Stimulated activated CD8-positive, alpha-beta memory T cell treated with anti-CD3 and anti-CD28 coated beads, Interleukin-7, amount 100 ng/mL, for 1 hour (primary cell): Measurements from ENCODE around the gene TOR1B.

Source experiments
- DNase-seq, 2 donors: peaks; one replicate each; pipeline ENCODE4 v3.0.0-alpha.2; 2020; ENCODE audit warnings: low read depth in 2 of 2

TOR1B gene

GRCh38 chr9:129814432-129815223, 11.6 kb downstream of the TOR1B start:
- no peak for DNase-seq

GRCh38 chr9:129815278-129815677, 12.3 kb downstream of the TOR1B start:
- DNase-seq: no peak

- DNase-seq: no peak
Measured at GRCh38 chr9:129816501-129817435, 13.8 kb downstream of the TOR1B start.

- no peak for DNase-seq
Measured at GRCh38 chr9:129822898-129823541, 20.0 kb downstream of the TOR1B start.

- no peak for DNase-seq
Measured at GRCh38 chr9:129823542-129823934, 20.6 kb downstream of the TOR1B start.

GRCh38 chr9:129823935-129824601, 21.1 kb downstream of the TOR1B start, which contains the start of gene TOR1A:
Gene TOR1A, minus strand, starts transcription at chr9:129824136. Its CDS starts 51 bp downstream, at chr9:129824085.
- DNase-seq: peak; percentile 81 to 86

GRCh38 chr9:129826344-129826743, 23.4 kb downstream of the TOR1B start:
- no peak for DNase-seq

- DNase-seq: no peak
Measured at GRCh38 chr9:129826759-129827158, 23.8 kb downstream of the TOR1B start.

- DNase-seq: no peak
Measured at GRCh38 chr9:129828051-129828450, 25.1 kb downstream of the TOR1B start.

GRCh38 chr9:129828969-129829368, 26.0 kb downstream of the TOR1B start:
- no peak for DNase-seq

- DNase-seq: no peak
Measured at GRCh38 chr9:129832982-129833381, 30.0 kb downstream of the TOR1B start.

- DNase-seq: no peak
Measured at GRCh38 chr9:129834489-129835127, 31.6 kb downstream of the TOR1B start.

- DNase-seq: peak; percentile 90 to 95
Measured at GRCh38 chr9:129835128-129835859, 32.3 kb downstream of the TOR1B start, which contains the start of the genes C9orf78 and USP20. Gene C9orf78, minus strand, starts transcription at chr9:129835275. Its CDS starts 54 bp downstream, at chr9:129835221. Gene USP20, plus strand, starts transcription at chr9:129835458. Its CDS starts 17,098 bp downstream, at chr9:129852556.

- no peak for DNase-seq
Measured at GRCh38 chr9:129835860-129836223, 32.9 kb downstream of the TOR1B start.

- DNase-seq: no peak
Measured at GRCh38 chr9:129836311-129837007, 33.5 kb downstream of the TOR1B start.

- DNase-seq: no peak
Measured at GRCh38 chr9:129838707-129839259, 35.8 kb downstream of the TOR1B start.

GRCh38 chr9:129839324-129840023, 36.5 kb downstream of the TOR1B start:
- DNase-seq: no peak

GRCh38 chr9:129840034-129840433, 37.0 kb downstream of the TOR1B start:
- no peak for DNase-seq

- no peak for DNase-seq
Measured at GRCh38 chr9:129841071-129841470, 38.1 kb downstream of the TOR1B start.
